Ectodermal cell (in vitro differentiated cells): ENCODE data around the gene SEMA5B. TPM values are rescaled to one million over a fixed set of nuclear protein-coding genes. Genes with fewer than 3 reads are reported as not detected.

ENCODE experiments used
- H3K27ac ChIP-seq: 2 replicates; pipeline ENCODE4 v1.7.0; 2013; ENCODE audit warnings: mild to moderate bottlenecking, low read depth, low read length; ENCODE audit not compliant: insufficient read depth, poor library complexity, severe bottlenecking
- H3K27me3 ChIP-seq: 2 replicates; pipeline ENCODE4 v1.7.0; 2013; ENCODE audit warnings: mild to moderate bottlenecking, low read length; ENCODE audit not compliant: insufficient read depth, control insufficient read depth, poor library complexity, severe bottlenecking
- H3K36me3 ChIP-seq: one replicate; pipeline ENCODE4 v1.7.0; 2013; ENCODE audit warnings: low read length; ENCODE audit not compliant: control insufficient read depth, insufficient read depth
- H3K4me1 ChIP-seq: one replicate; pipeline ENCODE4 v1.7.0; 2013; ENCODE audit warnings: low read length; ENCODE audit not compliant: control insufficient read depth, insufficient read depth
- H3K4me3 ChIP-seq: 2 replicates; pipeline ENCODE4 v1.7.0; 2013; ENCODE audit warnings: low read depth, low read length, control low read depth; ENCODE audit not compliant: insufficient read depth
- H3K9me3 ChIP-seq: 2 replicates; pipeline ENCODE4 v1.7.0; 2013; ENCODE audit warnings: mild to moderate bottlenecking, low read length, moderate library complexity; ENCODE audit not compliant: control insufficient read depth
- WGBS, 2 experiments: methylation state at CpG; one replicate each; pipeline ENCODE4 v1.1.7; 2013; ENCODE audit warnings: missing lambda C conversion rate in 2 of 2; 5-methylcytosine and 5-hydroxymethylcytosine counted together
- polyA plus RNA-seq, 4 experiments: library from polyadenylated mRNA; stranded (reverse); fragments of 50-300 nt; gene quantifications; one replicate each; pipeline ENCODE4 v1.2.3, GENCODE V29; 2013

Gene SEMA5B, protein sequence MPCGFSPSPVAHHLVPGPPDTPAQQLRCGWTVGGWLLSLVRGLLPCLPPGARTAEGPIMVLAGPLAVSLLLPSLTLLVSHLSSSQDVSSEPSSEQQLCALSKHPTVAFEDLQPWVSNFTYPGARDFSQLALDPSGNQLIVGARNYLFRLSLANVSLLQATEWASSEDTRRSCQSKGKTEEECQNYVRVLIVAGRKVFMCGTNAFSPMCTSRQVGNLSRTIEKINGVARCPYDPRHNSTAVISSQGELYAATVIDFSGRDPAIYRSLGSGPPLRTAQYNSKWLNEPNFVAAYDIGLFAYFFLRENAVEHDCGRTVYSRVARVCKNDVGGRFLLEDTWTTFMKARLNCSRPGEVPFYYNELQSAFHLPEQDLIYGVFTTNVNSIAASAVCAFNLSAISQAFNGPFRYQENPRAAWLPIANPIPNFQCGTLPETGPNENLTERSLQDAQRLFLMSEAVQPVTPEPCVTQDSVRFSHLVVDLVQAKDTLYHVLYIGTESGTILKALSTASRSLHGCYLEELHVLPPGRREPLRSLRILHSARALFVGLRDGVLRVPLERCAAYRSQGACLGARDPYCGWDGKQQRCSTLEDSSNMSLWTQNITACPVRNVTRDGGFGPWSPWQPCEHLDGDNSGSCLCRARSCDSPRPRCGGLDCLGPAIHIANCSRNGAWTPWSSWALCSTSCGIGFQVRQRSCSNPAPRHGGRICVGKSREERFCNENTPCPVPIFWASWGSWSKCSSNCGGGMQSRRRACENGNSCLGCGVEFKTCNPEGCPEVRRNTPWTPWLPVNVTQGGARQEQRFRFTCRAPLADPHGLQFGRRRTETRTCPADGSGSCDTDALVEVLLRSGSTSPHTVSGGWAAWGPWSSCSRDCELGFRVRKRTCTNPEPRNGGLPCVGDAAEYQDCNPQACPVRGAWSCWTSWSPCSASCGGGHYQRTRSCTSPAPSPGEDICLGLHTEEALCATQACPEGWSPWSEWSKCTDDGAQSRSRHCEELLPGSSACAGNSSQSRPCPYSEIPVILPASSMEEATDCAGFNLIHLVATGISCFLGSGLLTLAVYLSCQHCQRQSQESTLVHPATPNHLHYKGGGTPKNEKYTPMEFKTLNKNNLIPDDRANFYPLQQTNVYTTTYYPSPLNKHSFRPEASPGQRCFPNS
- 37.4 TPM for polyA plus RNA-seq (2013, experiment 1 of 4)
- polyA plus RNA-seq (2013, experiment 2 of 4): 29.4 TPM
- polyA plus RNA-seq (2013, experiment 3 of 4): 42.5 TPM
- polyA plus RNA-seq (2013, experiment 4 of 4): 43.0 TPM

- WGBS, 2 experiments: 0% methylated on average over 94 of the region's 94 CpGs
- no peaks in the 10 kb centered on the region for H3K9me3 ChIP-seq
Observed at GRCh38 chr3:123027292-123028232, at the start of gene SEMA5B. SEMA5B (minus strand) TSS chr3:123027763; CDS start chr3:122961263, 66,500 bp downstream.

DNA sequence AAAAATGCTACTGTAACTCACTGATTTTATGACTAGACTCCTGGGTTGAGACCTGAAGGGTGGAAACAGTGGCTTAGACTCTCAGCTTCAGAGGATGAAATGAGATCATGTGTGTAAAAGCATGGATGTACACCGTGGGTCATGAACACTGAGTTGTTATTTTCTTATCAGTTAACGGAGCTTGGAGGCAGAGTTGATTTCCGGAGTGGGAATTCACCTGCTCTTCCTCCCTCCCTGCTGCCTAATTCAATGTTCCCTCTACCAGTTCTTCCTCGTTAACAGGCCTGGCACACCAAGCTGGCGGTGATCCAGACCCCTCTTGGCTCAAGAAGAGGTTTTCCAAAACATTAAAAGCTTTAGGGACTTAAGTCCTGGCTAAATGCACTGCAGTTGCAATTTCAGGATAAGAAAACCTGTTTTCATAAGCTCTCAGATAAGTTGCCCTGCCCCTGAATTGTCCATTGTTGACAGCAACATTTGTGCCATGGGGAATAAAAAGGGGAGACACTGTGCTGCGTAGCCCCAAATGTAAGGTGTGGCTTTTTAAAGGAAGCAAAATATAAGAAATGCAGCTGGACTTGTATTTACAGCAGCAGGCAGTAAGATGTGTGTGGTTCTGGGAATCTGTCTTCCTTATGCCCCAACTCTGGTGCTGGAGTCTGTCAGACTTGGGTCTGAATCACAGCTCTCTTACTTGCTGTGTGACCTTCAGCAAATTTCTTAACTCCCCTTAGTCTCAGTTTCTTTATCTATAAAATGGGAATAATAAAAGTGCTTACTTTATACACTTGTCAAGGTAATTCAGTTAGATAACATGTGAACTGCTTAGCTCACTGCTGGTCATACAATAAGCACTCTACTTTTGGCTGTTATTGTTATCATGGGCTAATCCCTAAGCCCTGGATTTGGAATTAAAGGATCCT lies 49.2 kb upstream of the SEMA5B start:
- peaks cover 6% of the 10 kb centered on the region for H3K4me1 ChIP-seq
- no peaks in the 10 kb centered on the region for H3K36me3 ChIP-seq
- no peaks in the 10 kb centered on the region for H3K9me3 ChIP-seq
- H3K27me3 ChIP-seq: no peaks in the 10 kb centered on the region
- no peak overlapping the region for H3K4me3 ChIP-seq
- 88 to 92% methylated on average over 6 of the region's 6 CpGs for WGBS, 2 experiments
- no peak overlapping the region for H3K27ac ChIP-seq

More at GRCh38 chr3:123027292-123028232, at the start of gene SEMA5B:
- H3K27me3 ChIP-seq: peaks cover 5% of the 10 kb centered on the region
- H3K4me1 ChIP-seq: peaks cover 12% of the 10 kb centered on the region
- no peaks in the 10 kb centered on the region for H3K36me3 ChIP-seq
- peak within 1 kb of the TSS; percentile 74 for H3K4me3 ChIP-seq
- H3K27ac ChIP-seq: no peak within 1 kb of the TSS

- no peak overlapping the region for H3K27ac ChIP-seq
Observed at GRCh38 chr3:123076112-123076495, 48.5 kb upstream of the SEMA5B start.

GRCh38 chr3:123075359-123075758 lies 47.8 kb upstream of the SEMA5B start:
- Histone ChIP-seq H3K27ac (no peak overlapping the region), H3K36me3 (no peaks in the 10 kb centered on the region), H3K4me3 (no peak overlapping the region), H3K27me3 (no peaks in the 10 kb centered on the region), H3K9me3 (no peaks in the 10 kb centered on the region), H3K4me1 (peaks cover 6% of the 10 kb centered on the region)
- WGBS, 2 experiments: 41 to 46% methylated on average over 1 of the region's 1 CpG

More at GRCh38 chr3:123076112-123076495, 48.5 kb upstream of the SEMA5B start:
- 93 to 94% methylated on average over 4 of the region's 4 CpGs for WGBS, 2 experiments
- Histone ChIP-seq H3K9me3 (no peaks in the 10 kb centered on the region), H3K4me3 (no peak overlapping the region), H3K4me1 (peaks cover 6% of the 10 kb centered on the region), H3K27me3 (no peaks in the 10 kb centered on the region), H3K36me3 (no peaks in the 10 kb centered on the region)

GRCh38 chr3:123072564-123072963 lies 45.0 kb upstream of the SEMA5B start:
- Histone ChIP-seq H3K27ac (no peak overlapping the region), H3K36me3 (no peaks in the 10 kb centered on the region), H3K4me3 (no peak overlapping the region), H3K9me3 (no peaks in the 10 kb centered on the region), H3K27me3 (peaks cover 16% of the 10 kb centered on the region), H3K4me1 (peaks cover 13% of the 10 kb centered on the region)
- WGBS, 2 experiments: 94 to 100% methylated on average over 1 of the region's 1 CpG

DNA sequence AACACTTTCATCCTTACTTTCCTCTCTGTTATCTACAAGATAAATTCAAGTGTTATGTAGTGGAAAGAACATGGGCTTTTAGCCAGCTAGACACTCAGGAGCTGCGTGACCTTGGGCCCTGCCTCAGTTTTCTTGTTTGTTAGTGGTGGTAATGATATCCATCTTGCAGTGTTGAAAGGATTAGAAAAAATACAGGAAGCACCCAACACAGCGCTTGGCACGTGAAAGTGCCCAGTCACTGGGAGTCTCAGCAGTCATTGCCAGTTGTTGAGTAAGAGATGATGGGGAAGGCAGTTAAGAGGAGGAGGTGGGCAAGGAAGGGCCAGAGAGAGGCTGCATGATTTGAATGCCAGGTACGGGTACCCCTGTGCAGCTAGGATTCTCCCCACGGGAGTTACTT lies 44.6 kb upstream of the SEMA5B start:
- no peaks in the 10 kb centered on the region for H3K36me3 ChIP-seq
- peaks cover 15% of the 10 kb centered on the region for H3K4me1 ChIP-seq
- peaks cover 20% of the 10 kb centered on the region for H3K27me3 ChIP-seq
- WGBS, 2 experiments: 89 to 90% methylated on average over 5 of the region's 5 CpGs
- no peak overlapping the region for H3K4me3 ChIP-seq
- H3K27ac ChIP-seq: no peak overlapping the region
- H3K9me3 ChIP-seq: no peaks in the 10 kb centered on the region

- Histone ChIP-seq H3K27ac (no peak overlapping the region), H3K4me1 (peaks cover 15% of the 10 kb centered on the region), H3K27me3 (peaks cover 24% of the 10 kb centered on the region), H3K9me3 (no peaks in the 10 kb centered on the region), H3K4me3 (no peak overlapping the region), H3K36me3 (no peaks in the 10 kb centered on the region)
- 91 to 94% methylated on average over 7 of the region's 7 CpGs for WGBS, 2 experiments
Observed at GRCh38 chr3:123071581-123071980, 44.0 kb upstream of the SEMA5B start.

GRCh38 chr3:123071146-123071545 lies 43.6 kb upstream of the SEMA5B start:
- Histone ChIP-seq H3K36me3 (no peaks in the 10 kb centered on the region), H3K27me3 (peaks cover 28% of the 10 kb centered on the region), H3K4me3 (no peak overlapping the region), H3K27ac (no peak overlapping the region), H3K9me3 (no peaks in the 10 kb centered on the region), H3K4me1 (peaks cover 15% of the 10 kb centered on the region)
- WGBS, 2 experiments: 52 to 55% methylated on average over 5 of the region's 5 CpGs
